ENCODE results near the gene UBA1. TPM values are rescaled to one million over a fixed set of nuclear protein-coding genes. Genes with fewer than 3 reads are reported as not detected.

UBA1 gene
- total and polyA plus RNA-seq, 10 of the 15 experiments (the other 5 are each of a cell fraction or from before 2014, with no cell fraction given) = 60.4 to 314 (median 216) TPM

- TF ChIP-seq CUX1 (IDR thresholded peaks at IDR 0.05; ENCODE audit: insufficient replicate concordance, low read depth, low read length) = no peak
- TF ChIP-seq BCLAF1 (IDR thresholded peaks at IDR 0.05) = no peak
- TF ChIP-seq SUPT20H (IDR thresholded peaks at IDR 0.05; ENCODE audit: borderline replicate concordance, control insufficient read depth, low read depth, low read length) = no peak
- TF ChIP-seq TCF7 (IDR thresholded peaks at IDR 0.05; ENCODE audit: borderline replicate concordance) = no peak
- TF ChIP-seq CTCF (IDR thresholded peaks at IDR 0.05 in 2 of 3, conservative IDR thresholded peaks at IDR 0.05 in 1 of 3; ENCODE audit: control insufficient read depth in 2 of 3, extremely low read depth in 1 of 3, insufficient read depth in 1 of 3, low read depth in 3 of 3, low read length in 3 of 3) = no peak
- no peak for TF ChIP-seq ZBED1 (IDR thresholded peaks at IDR 0.05; ENCODE audit: borderline replicate concordance)
- TF ChIP-seq MAX (IDR thresholded peaks at IDR 0.05; ENCODE audit: low read depth, low read length) = no peak
- TF ChIP-seq RCOR1 (conservative IDR thresholded peaks at IDR 0.05; ENCODE audit: low read depth, low read length) = no peak
- no peak for TF ChIP-seq BCL11A (IDR thresholded peaks at IDR 0.05; ENCODE audit: low read depth, low read length)
- TF ChIP-seq RBBP5 (conservative IDR thresholded peaks at IDR 0.05) = no peak
- no peak for TF ChIP-seq SREBF1 (IDR thresholded peaks at IDR 0.05; ENCODE audit: low read length)
- no peak for TF ChIP-seq HDGF (IDR thresholded peaks at IDR 0.05)
- no peak for TF ChIP-seq CBX3 (IDR thresholded peaks at IDR 0.05; ENCODE audit: borderline replicate concordance, low read depth)
- TF ChIP-seq KLF5 (IDR thresholded peaks at IDR 0.05; ENCODE audit: partially characterized antibody) = no peak
- no peak for TF ChIP-seq ZZZ3 (IDR thresholded peaks at IDR 0.05; ENCODE audit: control insufficient read depth, insufficient read length, low read depth)
- no peak for TF ChIP-seq REST (IDR thresholded peaks at IDR 0.05; ENCODE audit: low read depth, low read length)
- no peak for TF ChIP-seq FOXM1 (IDR thresholded peaks at IDR 0.05; ENCODE audit: low read depth, low read length)
- no peak for TF ChIP-seq ZNF217 (IDR thresholded peaks at IDR 0.05)
Measured at GRCh38 chrX:47191331-47191730, 2.3 kb upstream of the UBA1 start (continued).

Data from GM12878 (cell line).